Measurements from ENCODE around the gene CMIP. TPM values are rescaled to one million over a fixed set of nuclear protein-coding genes. Genes with fewer than 3 reads are reported as not detected.

The CMIP gene
- total RNA-seq, 1 donor = 15.7 TPM

- TF ChIP-seq CTCF (IDR thresholded peaks at IDR 0.05; ENCODE audit: insufficient read depth, low read length) = no peak
- DNase-seq (ENCODE audit: low read depth) = no peak
- no peak overlapping the region for H3K4me3 ChIP-seq (ENCODE audit: low read depth, low read length)
Measured at GRCh38 chr16:81586417-81586816, 141.8 kb downstream of the CMIP start.

- no peak overlapping the region for H3K4me3 ChIP-seq (ENCODE audit: low read depth, low read length)
- DNase-seq (ENCODE audit: low read depth) = no peak
Measured at GRCh38 chr16:81586977-81587625, 142.5 kb downstream of the CMIP start.

GRCh38 chr16:81587626-81588160 lies 143.1 kb downstream of the CMIP start:
- H3K4me3 ChIP-seq (ENCODE audit: low read depth, low read length) = no peak overlapping the region
- TF ChIP-seq CTCF (IDR thresholded peaks at IDR 0.05; ENCODE audit: insufficient read depth, low read length) = no peak
- no peak for DNase-seq (ENCODE audit: low read depth)

More at GRCh38 chr16:81586977-81587625, 142.5 kb downstream of the CMIP start:
- TF ChIP-seq CTCF (IDR thresholded peaks at IDR 0.05; ENCODE audit: insufficient read depth, low read length) = no peak

GRCh38 chr16:81588326-81589081 lies 143.9 kb downstream of the CMIP start:
- no peak for DNase-seq (ENCODE audit: low read depth)
- H3K4me3 ChIP-seq (ENCODE audit: low read depth, low read length) = no peak overlapping the region
- no peak for TF ChIP-seq CTCF (IDR thresholded peaks at IDR 0.05; ENCODE audit: insufficient read depth, low read length)

GRCh38 chr16:81589975-81590650 lies 145.5 kb downstream of the CMIP start:
- no peak for DNase-seq (ENCODE audit: low read depth)

More at GRCh38 chr16:81589975-81590650, 145.5 kb downstream of the CMIP start:
- no peak overlapping the region for H3K4me3 ChIP-seq (ENCODE audit: low read depth, low read length)
- no peak for TF ChIP-seq CTCF (IDR thresholded peaks at IDR 0.05; ENCODE audit: insufficient read depth, low read length)
